H1 (cell line): ENCODE measurements around the gene EGFL6.

Experiments used
- BACH1 ChIP-seq: IDR thresholded peaks from 2 replicates; pipeline ENCODE4 v1.6.1; 2012; ENCODE audit warnings: low read length, improper control_type of control experiment
- EZH2 ChIP-seq: fragments of 200-600 bp; sonication (generic); IDR thresholded peaks from 2 replicates; pipeline ENCODE4 v1.7.1; 2012; ENCODE audit warnings: low read depth, mild to moderate bottlenecking, moderate library complexity, low read length, inconsistent platforms; ENCODE audit not compliant: severe bottlenecking
- POLR2A ChIP-seq, 2 experiments: IDR thresholded peaks; 1 replicate in 1 of 2; 2 replicates in 1 of 2; pipeline ENCODE4 v1.6.1; 2011; ENCODE audit warnings: low read depth in 2 of 2, low read length in 2 of 2, mild to moderate bottlenecking in 2 of 2; ENCODE audit errors: control extremely low read depth in 1 of 2
- RAD21 ChIP-seq, 2 experiments: IDR thresholded peaks in 1 of 2; conservative IDR thresholded peaks in 1 of 2; 2 replicates each; pipeline ENCODE4 v1.6.1; 2011; ENCODE audit warnings: low read depth in 2 of 2, low read length in 2 of 2, improper control_type of control experiment in 1 of 2, inconsistent platforms in 1 of 2, mild to moderate bottlenecking in 1 of 2, moderate library complexity in 1 of 2
- SIN3A ChIP-seq, 2 experiments: IDR thresholded peaks in 1 of 2; conservative IDR thresholded peaks in 1 of 2; 2 replicates each; pipeline ENCODE4 v1.6.1; 2011 to 2012; ENCODE audit warnings: low read length in 2 of 2, improper control_type of control experiment in 1 of 2, low read depth in 1 of 2, mild to moderate bottlenecking in 1 of 2
- TAF1 ChIP-seq: IDR thresholded peaks from 2 replicates; pipeline ENCODE4 v1.6.1; 2011; ENCODE audit warnings: mild to moderate bottlenecking, low read depth, low read length
- TEAD4 ChIP-seq: IDR thresholded peaks from 2 replicates; pipeline ENCODE4 v1.6.1; 2012; ENCODE audit warnings: low read depth, low read length, inconsistent platforms, mixed read lengths
- TF ChIP-seq, protein P1 (sequence below), 3 experiments: IDR thresholded peaks; 1 replicate in 2 of 3; 2 replicates in 1 of 3; pipeline versions ENCODE4 v1.5.1 to v1.6.1; 2011; ENCODE audit warnings: low read length in 3 of 3, mild to moderate bottlenecking in 3 of 3, inconsistent platforms in 2 of 3, low read depth in 1 of 3, moderate library complexity in 1 of 3; ENCODE audit not compliant: insufficient read depth in 1 of 3; ENCODE audit errors: control extremely low read depth in 1 of 3

DNA sequence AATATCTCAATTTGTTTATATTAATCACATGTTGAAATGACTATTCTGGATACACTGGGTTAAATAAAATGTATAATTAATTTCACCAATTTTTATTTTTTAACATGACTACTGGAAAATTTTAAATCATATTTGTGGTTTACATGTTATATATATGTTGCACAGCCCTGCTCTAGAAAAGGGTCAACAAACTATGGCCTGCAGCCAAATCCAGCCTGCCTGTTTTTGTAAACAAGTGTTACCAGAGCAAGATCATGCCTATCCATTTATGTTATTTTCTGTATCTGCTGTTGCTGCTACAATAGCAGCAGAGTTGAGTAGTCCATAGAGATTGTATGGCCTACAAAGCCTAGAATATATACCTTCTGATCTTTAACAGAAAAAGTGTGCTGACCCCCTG is 84.7 kb downstream of the EGFL6 start:
- TF ChIP-seq, protein P1, sequence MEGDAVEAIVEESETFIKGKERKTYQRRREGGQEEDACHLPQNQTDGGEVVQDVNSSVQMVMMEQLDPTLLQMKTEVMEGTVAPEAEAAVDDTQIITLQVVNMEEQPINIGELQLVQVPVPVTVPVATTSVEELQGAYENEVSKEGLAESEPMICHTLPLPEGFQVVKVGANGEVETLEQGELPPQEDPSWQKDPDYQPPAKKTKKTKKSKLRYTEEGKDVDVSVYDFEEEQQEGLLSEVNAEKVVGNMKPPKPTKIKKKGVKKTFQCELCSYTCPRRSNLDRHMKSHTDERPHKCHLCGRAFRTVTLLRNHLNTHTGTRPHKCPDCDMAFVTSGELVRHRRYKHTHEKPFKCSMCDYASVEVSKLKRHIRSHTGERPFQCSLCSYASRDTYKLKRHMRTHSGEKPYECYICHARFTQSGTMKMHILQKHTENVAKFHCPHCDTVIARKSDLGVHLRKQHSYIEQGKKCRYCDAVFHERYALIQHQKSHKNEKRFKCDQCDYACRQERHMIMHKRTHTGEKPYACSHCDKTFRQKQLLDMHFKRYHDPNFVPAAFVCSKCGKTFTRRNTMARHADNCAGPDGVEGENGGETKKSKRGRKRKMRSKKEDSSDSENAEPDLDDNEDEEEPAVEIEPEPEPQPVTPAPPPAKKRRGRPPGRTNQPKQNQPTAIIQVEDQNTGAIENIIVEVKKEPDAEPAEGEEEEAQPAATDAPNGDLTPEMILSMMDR (IDR thresholded peaks at IDR 0.05; ENCODE audit: control extremely low read depth in 1 of 3, insufficient read depth in 1 of 3, low read depth in 1 of 3, low read length in 3 of 3): no peak
- no peak for TF ChIP-seq RAD21 (IDR thresholded peaks at IDR 0.05 in 1 of 2, conservative IDR thresholded peaks at IDR 0.05 in 1 of 2; ENCODE audit: low read depth in 2 of 2, low read length in 2 of 2)
- TF ChIP-seq SIN3A (conservative IDR thresholded peaks at IDR 0.05 in 1 of 2, IDR thresholded peaks at IDR 0.05 in 1 of 2; ENCODE audit: low read depth in 1 of 2, low read length in 2 of 2): no peak
- TF ChIP-seq EZH2: no peak
- no peak for TF ChIP-seq TEAD4
- no peak for TF ChIP-seq BACH1
- TF ChIP-seq POLR2A (IDR thresholded peaks at IDR 0.05; ENCODE audit: control extremely low read depth in 1 of 2, low read depth in 2 of 2, low read length in 2 of 2): no peak
- TF ChIP-seq TAF1: no peak
